Endothelial cell of umbilical vein (primary cell): ENCODE results near the gene DDR1. TPM values are rescaled to one million over a fixed set of nuclear protein-coding genes. Genes with fewer than 3 reads are reported as not detected.

Experiments used
- BruUV-seq: library from RNA; stranded (reverse); fragments of 400-500 nt; replicated peaks from 2 replicates; lab custom pipeline; 2021; lab: Mats Ljungman, UMichigan
- CTCF ChIA-PET: fragments of 300-600, 350-600 bp; sonication (Branson Sonifier 250); formaldehyde crosslinking; loops from one replicate; lab custom pipeline; 2021; ENCODE audit warnings: antibody characterized with exemption, inconsistent platforms; lab: Charles Lee
- POLR2A ChIA-PET: fragments of 300-600, 350-600 bp; sonication (Branson Sonifier 250); formaldehyde crosslinking; loops from one replicate; lab custom pipeline; 2021; ENCODE audit warnings: antibody characterized with exemption, inconsistent platforms; lab: Charles Lee
- DNase-seq: peaks from one replicate; pipeline ENCODE4 v3.0.0-alpha.2; 2011; ENCODE audit warnings: low read depth, low spot score
- FAIRE-seq: peaks from 2 replicates; lab custom pipeline; 2011; peaks lifted over from hg19 to GRCh38; lab: Jason Lieb, UNC
- H2AFZ ChIP-seq: 2 replicates; pipeline ENCODE4 v1.6.0; 2012; ENCODE audit warnings: low read depth, low read length, control low read depth, inconsistent platforms
- H3K27ac ChIP-seq: 2 replicates; pipeline ENCODE4 v1.5.1; 2011; ENCODE audit warnings: low read depth, mild to moderate bottlenecking, control low read depth, low read length, moderate library complexity; ENCODE audit not compliant: insufficient read depth
- H3K27me3 ChIP-seq, 2 experiments: 2 replicates each; pipeline versions ENCODE4 v1.6.0 to v1.6.1; 2011; ENCODE audit warnings: low read length in 2 of 2, mixed read lengths in 1 of 2; ENCODE audit not compliant: control insufficient read depth in 2 of 2, insufficient read depth in 2 of 2
- H3K36me3 ChIP-seq, 2 experiments: 2 replicates in 1 of 2; 3 replicates in 1 of 2; pipeline ENCODE4 v1.5.1; 2011; ENCODE audit warnings: low read length in 2 of 2, mild to moderate bottlenecking in 1 of 2, moderate library complexity in 1 of 2; ENCODE audit not compliant: control insufficient read depth in 2 of 2, insufficient read depth in 2 of 2; ENCODE audit errors: extremely low read depth in 1 of 2
- H3K4me1 ChIP-seq: 3 replicates; pipeline ENCODE4 v1.5.1; 2011; ENCODE audit warnings: mild to moderate bottlenecking, low read length; ENCODE audit not compliant: control insufficient read depth, insufficient read depth; ENCODE audit errors: extremely low read depth
- H3K4me2 ChIP-seq: 2 replicates; pipeline ENCODE4 v1.6.1; 2011; ENCODE audit warnings: low read length, control low read depth, mixed read lengths; ENCODE audit not compliant: insufficient read depth
- H3K4me3 ChIP-seq, 3 experiments: fragments of 200-600 bp in 1 of 3; sonication (generic), shearing (Covaris generic) in 1 of 3; replicated peaks in 1 of 3; 2 replicates each; pipeline ENCODE4 v1.5.1; 2011 to 2016; ENCODE audit warnings: control low read depth in 3 of 3, low read length in 3 of 3, mild to moderate bottlenecking in 2 of 3, inconsistent platforms in 1 of 3, low read depth in 1 of 3, moderate library complexity in 1 of 3; ENCODE audit not compliant: insufficient read depth in 1 of 3
- H3K79me2 ChIP-seq: 2 replicates; pipeline ENCODE4 v1.6.0; 2012; ENCODE audit warnings: low read length, inconsistent platforms; ENCODE audit not compliant: control insufficient read depth, insufficient read depth
- H3K9ac ChIP-seq: replicated peaks from 2 replicates; pipeline ENCODE3; 2011; ENCODE audit warnings: low read length, control low read depth; ENCODE audit not compliant: insufficient read depth; ENCODE audit errors: extremely low read depth
- H3K9me1 ChIP-seq: replicated peaks from 3 replicates; pipeline ENCODE4 v1.6.0; 2011; ENCODE audit warnings: mild to moderate bottlenecking, low read length; ENCODE audit not compliant: control insufficient read depth, insufficient read depth; ENCODE audit errors: extremely low read depth
- H3K9me3 ChIP-seq: replicated peaks from 2 replicates; pipeline ENCODE4 v1.5.1; 2012; ENCODE audit warnings: low read length, inconsistent platforms; ENCODE audit not compliant: control insufficient read depth, insufficient read depth
- H4K20me1 ChIP-seq: replicated peaks from 2 replicates; pipeline ENCODE3; 2011; ENCODE audit warnings: mild to moderate bottlenecking, low read length; ENCODE audit not compliant: control insufficient read depth, insufficient read depth; ENCODE audit errors: extremely low read depth
- EZH2 ChIP-seq: IDR thresholded peaks from 2 replicates; pipeline ENCODE4 v1.6.1; 2012; ENCODE audit warnings: borderline replicate concordance, low read depth, mild to moderate bottlenecking, moderate library complexity, low read length, inconsistent platforms; ENCODE audit not compliant: severe bottlenecking
- FOS ChIP-seq: IDR thresholded peaks from 2 replicates; pipeline ENCODE4 v1.6.1; 2011; ENCODE audit warnings: mild to moderate bottlenecking, low read length, moderate library complexity, borderline replicate concordance; ENCODE audit not compliant: insufficient read depth
- GATA2 ChIP-seq: IDR thresholded peaks from 2 replicates; pipeline ENCODE4 v1.7.0; 2011; ENCODE audit warnings: low read depth, mild to moderate bottlenecking, moderate library complexity, mixed read lengths, low read length; ENCODE audit not compliant: insufficient read length, insufficient read depth
- JUN ChIP-seq: IDR thresholded peaks from 2 replicates; pipeline ENCODE4 v1.6.1; 2011; ENCODE audit warnings: borderline replicate concordance, low read depth; ENCODE audit not compliant: insufficient read length, insufficient read depth
- MYC ChIP-seq: IDR thresholded peaks from one replicate; pipeline ENCODE4 v1.6.1; 2011; ENCODE audit warnings: mild to moderate bottlenecking, low read depth, low read length
- POLR2A ChIP-seq: IDR thresholded peaks from 2 replicates; pipeline ENCODE4 v1.6.1; 2012; ENCODE audit warnings: low read depth, mild to moderate bottlenecking, control low read depth, low read length
- POLR2AphosphoS5 ChIP-seq: IDR thresholded peaks from 2 replicates; pipeline ENCODE4 v1.6.1; 2012; ENCODE audit warnings: low read depth, mild to moderate bottlenecking, control low read depth, low read length, moderate library complexity; ENCODE audit not compliant: insufficient read depth
- dilution Hi-C: fragments of 300-500 bp; cut with MboI; formaldehyde crosslinking; loops from one replicate; pipeline ENCODE4 v1.15.0; 2019; ENCODE audit warnings: low sequenced_read_pairs; ENCODE audit not compliant: extremely low pct_ligation_motif_present
- intact Hi-C: fragments of 100-400 bp; cut with micrococcal nuclease; formaldehyde crosslinking; loops from one replicate; pipeline ENCODE4 v1.10.0; 2022
- polyA plus RNA-seq, 4 experiments: library from polyadenylated mRNA; depleted of rRNA in 3 of 4; stranded (reverse) in 3 of 4; unstranded in 1 of 4; fragments of >200 nt; gene quantifications; 2 replicates each; pipeline versions ENCODE4 v1.2.1 to v1.2.3, GENCODE V29; 2011 to 2012; ENCODE audit warnings: missing spikeins in 1 of 4
- total RNA-seq: library from RNA; stranded (reverse); gene quantifications from 2 replicates; pipeline ENCODE4 v1.2.3, GENCODE V29; 2021
- TF ChIP-seq, protein P1 (sequence below): IDR thresholded peaks from 2 replicates; pipeline ENCODE4 v1.6.1; 2011; ENCODE audit not compliant: insufficient read depth, insufficient read length
- TF ChIP-seq, protein P2 (sequence below), 2 donors: IDR thresholded peaks; 1 replicate in 1 of 2; 2 replicates in 1 of 2; pipeline ENCODE4 v1.5.1; 2011; ENCODE audit warnings: low read length in 2 of 2, mild to moderate bottlenecking in 2 of 2, moderate library complexity in 2 of 2, control low read depth in 1 of 2, inconsistent platforms in 1 of 2, low read depth in 1 of 2; ENCODE audit not compliant: insufficient read depth in 1 of 2; ENCODE audit errors: extremely low read depth in 1 of 2

Gene DDR1
- total and polyA plus RNA-seq, 2 donors (not counting 3 experiments of a cell fraction or from before 2014, with no cell fraction given) = 8.8 to 22.9 TPM

DNA sequence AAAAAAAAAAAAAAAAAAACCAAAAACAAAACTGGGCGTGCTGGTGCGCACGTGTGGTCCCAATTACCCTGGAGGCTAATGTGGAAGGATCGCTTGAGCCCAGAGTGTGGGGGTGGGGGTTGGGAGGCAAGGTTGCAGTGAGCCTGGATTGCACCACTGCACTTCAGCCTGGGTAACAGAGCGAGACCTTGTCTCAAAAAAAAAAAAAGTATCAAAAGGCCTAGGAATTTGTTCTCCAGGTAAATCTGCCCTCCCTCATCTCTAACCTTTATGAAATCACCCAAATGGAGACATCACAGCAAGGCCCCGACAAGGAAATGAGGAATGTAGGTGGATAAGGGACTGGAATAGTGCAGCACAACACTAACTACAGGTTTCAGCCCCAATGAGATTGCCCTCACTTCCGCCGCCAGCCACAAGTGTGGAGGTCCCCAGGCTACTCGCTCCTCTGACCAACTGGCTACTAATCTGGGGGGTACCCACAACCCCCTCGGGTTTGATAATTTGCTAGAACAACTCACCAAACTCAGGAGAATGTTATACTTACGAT, 36.8 kb upstream of the DDR1 start:
- ChIA-PET POLR2A (no interaction called here), CTCF (no interaction called here)
- FAIRE-seq (no peak), DNase-seq (no peak)
- dilution Hi-C loops = no loop called here
- no peak overlapping the region for H3K4me3 ChIP-seq
- no peaks in the 10 kb centered on the region for H3K36me3 ChIP-seq
- no peaks in the 10 kb centered on the region for H3K79me2 ChIP-seq
- no peaks in the 10 kb centered on the region for H4K20me1 ChIP-seq
- no TSS peak for BruUV-seq
- H3K9me1 ChIP-seq = no peaks in the 10 kb centered on the region
- peaks cover 7 to 12% of the 10 kb centered on the region in 2 experiments for H3K27me3 ChIP-seq
- intact Hi-C loops = no loop called here
- no peak overlapping the region for H3K9ac ChIP-seq
- H3K9me3 ChIP-seq = no peaks in the 10 kb centered on the region
- H3K27ac ChIP-seq = no peak overlapping the region
- TF ChIP-seq FOS (no peak), JUN (no peak), EZH2 (no peak), GATA2 (no peak), POLR2AphosphoS5 (no peak), POLR2A (no peak), MYC (no peak)
- TF ChIP-seq, protein P1, sequence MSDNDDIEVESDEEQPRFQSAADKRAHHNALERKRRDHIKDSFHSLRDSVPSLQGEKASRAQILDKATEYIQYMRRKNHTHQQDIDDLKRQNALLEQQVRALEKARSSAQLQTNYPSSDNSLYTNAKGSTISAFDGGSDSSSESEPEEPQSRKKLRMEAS = no peak
- TF ChIP-seq, protein P2, sequence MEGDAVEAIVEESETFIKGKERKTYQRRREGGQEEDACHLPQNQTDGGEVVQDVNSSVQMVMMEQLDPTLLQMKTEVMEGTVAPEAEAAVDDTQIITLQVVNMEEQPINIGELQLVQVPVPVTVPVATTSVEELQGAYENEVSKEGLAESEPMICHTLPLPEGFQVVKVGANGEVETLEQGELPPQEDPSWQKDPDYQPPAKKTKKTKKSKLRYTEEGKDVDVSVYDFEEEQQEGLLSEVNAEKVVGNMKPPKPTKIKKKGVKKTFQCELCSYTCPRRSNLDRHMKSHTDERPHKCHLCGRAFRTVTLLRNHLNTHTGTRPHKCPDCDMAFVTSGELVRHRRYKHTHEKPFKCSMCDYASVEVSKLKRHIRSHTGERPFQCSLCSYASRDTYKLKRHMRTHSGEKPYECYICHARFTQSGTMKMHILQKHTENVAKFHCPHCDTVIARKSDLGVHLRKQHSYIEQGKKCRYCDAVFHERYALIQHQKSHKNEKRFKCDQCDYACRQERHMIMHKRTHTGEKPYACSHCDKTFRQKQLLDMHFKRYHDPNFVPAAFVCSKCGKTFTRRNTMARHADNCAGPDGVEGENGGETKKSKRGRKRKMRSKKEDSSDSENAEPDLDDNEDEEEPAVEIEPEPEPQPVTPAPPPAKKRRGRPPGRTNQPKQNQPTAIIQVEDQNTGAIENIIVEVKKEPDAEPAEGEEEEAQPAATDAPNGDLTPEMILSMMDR (IDR thresholded peaks at IDR 0.05; ENCODE audit: extremely low read depth in 1 of 2, insufficient read depth in 1 of 2, low read depth in 1 of 2, low read length in 2 of 2) = no peak
- H3K4me1 ChIP-seq = no peaks in the 10 kb centered on the region
- no peak overlapping the region for H2AFZ ChIP-seq
- H3K4me2 ChIP-seq = no peak overlapping the region
